Liver (tissue), 9 donors: ENCODE data around the gene MLLT10. TPM values are rescaled to one million over a fixed set of nuclear protein-coding genes. Genes with fewer than 3 reads are reported as not detected.

Source experiments
- DNase-seq: peaks from one replicate; pipeline ENCODE4 v3.0.0-alpha.2; 2017; ENCODE audit warnings: low spot score
- H3K27ac ChIP-seq, 2 donors: one replicate each; pipeline ENCODE4 v1.7.0; 2013; ENCODE audit warnings: inconsistent platforms in 2 of 2, low read length in 2 of 2, control low read depth in 1 of 2, low read depth in 1 of 2, mild to moderate bottlenecking in 1 of 2
- H3K27me3 ChIP-seq, 4 donors: one replicate each; pipeline versions ENCODE4 v1.6.1 to v1.7.0; 2013; ENCODE audit warnings: low read length in 3 of 4, inconsistent platforms in 1 of 4, mild to moderate bottlenecking in 1 of 4, moderate library complexity in 1 of 4; ENCODE audit not compliant: control insufficient read depth in 4 of 4, insufficient read depth in 4 of 4
- H3K36me3 ChIP-seq, 4 donors: one replicate each; pipeline versions ENCODE4 v1.6.1 to v1.7.0; 2013; ENCODE audit warnings: low read length in 3 of 4, mild to moderate bottlenecking in 3 of 4, low read depth in 1 of 4, moderate library complexity in 1 of 4; ENCODE audit not compliant: control insufficient read depth in 4 of 4, insufficient read depth in 3 of 4
- H3K4me1 ChIP-seq, 4 donors: one replicate each; pipeline versions ENCODE4 v1.6.1 to v1.7.0; 2013; ENCODE audit warnings: low read length in 3 of 4, mild to moderate bottlenecking in 3 of 4, moderate library complexity in 1 of 4; ENCODE audit not compliant: control insufficient read depth in 4 of 4, insufficient read depth in 4 of 4
- H3K4me3 ChIP-seq, 3 donors: one replicate each; pipeline versions ENCODE4 v1.6.1 to v1.7.0; 2013; ENCODE audit warnings: low read length in 3 of 3, control low read depth in 1 of 3, low read depth in 1 of 3, mild to moderate bottlenecking in 1 of 3
- H3K9ac ChIP-seq, 2 donors: one replicate each; pipeline ENCODE4 v1.7.0; 2013; ENCODE audit warnings: low read length in 2 of 2, mild to moderate bottlenecking in 2 of 2, moderate library complexity in 2 of 2, control low read depth in 1 of 2, low read depth in 1 of 2
- H3K9me3 ChIP-seq, 4 donors: one replicate each; pipeline versions ENCODE4 v1.6.1 to v1.7.0; 2013; ENCODE audit warnings: low read length in 3 of 4; ENCODE audit not compliant: control insufficient read depth in 4 of 4
- GABPA ChIP-seq, 2 donors: IDR thresholded peaks in 1 of 2; conservative IDR thresholded peaks in 1 of 2; 2 replicates each; pipeline ENCODE4 v1.6.1; 2016; ENCODE audit warnings: antibody characterized with exemption in 2 of 2, mild to moderate bottlenecking in 1 of 2, moderate library complexity in 1 of 2
- HNF4G ChIP-seq: IDR thresholded peaks from 2 replicates; pipeline ENCODE4 v1.6.1; 2016; ENCODE audit warnings: antibody characterized with exemption
- NR2F2 ChIP-seq: IDR thresholded peaks from 2 replicates; pipeline ENCODE4 v1.6.1; 2016; ENCODE audit warnings: antibody characterized with exemption
- RAD21 ChIP-seq, 2 donors: IDR thresholded peaks; 2 replicates each; pipeline ENCODE4 v1.6.1; 2016; ENCODE audit warnings: antibody characterized with exemption in 2 of 2, mild to moderate bottlenecking in 2 of 2
- SP1 ChIP-seq: IDR thresholded peaks from 2 replicates; pipeline ENCODE4 v1.6.1; 2018; ENCODE audit warnings: antibody characterized with exemption, mild to moderate bottlenecking
- TAF1 ChIP-seq: conservative IDR thresholded peaks from 2 replicates; pipeline ENCODE4 v1.6.1; 2016; ENCODE audit warnings: antibody characterized with exemption, mild to moderate bottlenecking
- WGBS: extraction: QIAGEN DNeasy Blood & Tissue Kit; methylation state at CpG from one replicate; pipeline ENCODE4 v1.1.7; 2013; 5-methylcytosine and 5-hydroxymethylcytosine counted together
- polyA plus RNA-seq, 2 donors: library from polyadenylated mRNA; stranded (reverse) in 1 of 2; unstranded in 1 of 2; fragments of 200-250 nt in 1 of 2; fragments of >200 nt in 1 of 2; fragmentation: Nextera tagmentation in 1 of 2; extraction: Ambion mirVana in 1 of 2; gene quantifications; one replicate each; pipeline versions ENCODE4 v1.2.1 to v1.2.3, GENCODE V29; 2013 to 2015
- total RNA-seq, 2 donors: library from RNA; depleted of rRNA; stranded (reverse); fragments of >200 nt; gene quantifications; one replicate each; pipeline ENCODE4 v1.2.3, GENCODE V29; 2014
- TF ChIP-seq, protein P1 (sequence below): IDR thresholded peaks from 2 replicates; pipeline ENCODE4 v1.6.1; 2016; ENCODE audit warnings: antibody characterized with exemption
- TF ChIP-seq, protein P2 (sequence below): fragments of 150-350 bp; IDR thresholded peaks from 2 replicates; pipeline ENCODE4 v1.5.1; 2017; ENCODE audit warnings: improper control_type of control experiment, low read depth, low read length; ENCODE audit not compliant: missing input control
- donor health status: healthy.
- donor health status: healthy.
- donor health status: healthy.
- donor health status: healthy.
- donor health status: healthy.

The MLLT10 gene
- total and polyA plus RNA-seq, 4 donors = 11.9 to 47.4 (median 22.6) TPM

DNA sequence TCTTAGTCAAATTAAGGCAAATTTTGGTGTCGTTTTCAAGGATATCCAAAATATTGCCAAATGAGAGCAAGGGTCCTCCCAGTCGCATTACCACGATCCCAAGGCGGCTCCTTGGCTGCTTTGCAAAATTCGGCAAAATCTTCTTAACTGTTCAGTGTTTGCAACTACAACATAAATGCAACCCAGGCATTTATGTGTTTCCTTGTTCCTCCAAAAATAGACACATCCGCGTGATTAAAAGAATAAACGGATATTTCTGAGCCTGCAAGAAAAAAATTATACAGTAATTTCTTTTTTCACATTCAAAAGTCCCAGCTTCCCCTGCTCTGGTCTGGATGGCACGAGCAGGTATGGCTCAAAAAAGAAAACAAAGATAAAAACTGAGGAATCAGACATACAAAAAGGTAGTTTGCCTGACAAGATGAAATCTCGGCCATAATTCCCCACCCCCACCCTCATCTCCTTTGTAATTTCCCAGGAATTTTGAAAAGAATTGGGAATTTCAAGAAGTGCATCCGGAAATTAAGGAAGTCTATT is 14.6 kb upstream of the MLLT10 start (continued):
- TF ChIP-seq, protein P1, sequence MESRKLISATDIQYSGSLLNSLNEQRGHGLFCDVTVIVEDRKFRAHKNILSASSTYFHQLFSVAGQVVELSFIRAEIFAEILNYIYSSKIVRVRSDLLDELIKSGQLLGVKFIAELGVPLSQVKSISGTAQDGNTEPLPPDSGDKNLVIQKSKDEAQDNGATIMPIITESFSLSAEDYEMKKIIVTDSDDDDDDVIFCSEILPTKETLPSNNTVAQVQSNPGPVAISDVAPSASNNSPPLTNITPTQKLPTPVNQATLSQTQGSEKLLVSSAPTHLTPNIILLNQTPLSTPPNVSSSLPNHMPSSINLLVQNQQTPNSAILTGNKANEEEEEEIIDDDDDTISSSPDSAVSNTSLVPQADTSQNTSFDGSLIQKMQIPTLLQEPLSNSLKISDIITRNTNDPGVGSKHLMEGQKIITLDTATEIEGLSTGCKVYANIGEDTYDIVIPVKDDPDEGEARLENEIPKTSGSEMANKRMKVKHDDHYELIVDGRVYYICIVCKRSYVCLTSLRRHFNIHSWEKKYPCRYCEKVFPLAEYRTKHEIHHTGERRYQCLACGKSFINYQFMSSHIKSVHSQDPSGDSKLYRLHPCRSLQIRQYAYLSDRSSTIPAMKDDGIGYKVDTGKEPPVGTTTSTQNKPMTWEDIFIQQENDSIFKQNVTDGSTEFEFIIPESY = no peak

DNA sequence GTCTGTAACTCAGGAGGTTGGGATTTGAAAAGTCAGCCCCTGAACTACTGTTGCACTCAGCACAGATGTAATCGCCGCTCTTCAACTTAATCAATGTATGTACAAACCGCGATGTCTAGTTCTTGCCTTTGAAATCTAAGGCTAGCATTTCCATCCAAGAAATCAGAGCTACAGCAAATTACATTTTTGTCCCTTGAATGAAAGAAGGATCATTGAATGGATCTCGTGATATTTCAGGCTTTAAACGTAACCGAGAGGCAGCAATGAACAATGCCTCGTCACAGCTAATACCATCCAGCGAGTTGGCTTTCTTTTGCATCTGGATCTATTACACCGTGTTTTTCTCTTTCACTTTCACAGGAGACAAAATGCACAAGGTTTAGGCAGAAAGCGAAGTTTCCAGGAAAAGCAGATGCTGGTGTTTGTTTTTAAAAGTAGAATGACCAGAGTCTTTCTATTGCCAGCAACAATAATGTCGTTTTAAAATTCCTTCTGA is 14.0 kb upstream of the MLLT10 start:
- TF ChIP-seq, protein P1 = peak; percentile 77
- TF ChIP-seq SP1 (peak; percentile 19), TAF1 (no peak)
- peak overlapping the region; percentile 73 to 77 for H3K27ac ChIP-seq
- H3K4me1 ChIP-seq = peaks cover 0 to 50% (median 36%) of the 10 kb centered on the region in 4 donors
- H3K9me3 ChIP-seq = no peaks in the 10 kb centered on the region
- H3K36me3 ChIP-seq = no peaks in the 10 kb centered on the region
- no peak for DNase-seq
- H3K9ac ChIP-seq = peak overlapping the region; percentile 52 to 59
- H3K27me3 ChIP-seq = no peaks in the 10 kb centered on the region
- H3K4me3 ChIP-seq = peak overlapping the region; percentile 51 to 84 (median 69)
- 5% methylated on average over 12 of the region's 12 CpGs for WGBS

DNA sequence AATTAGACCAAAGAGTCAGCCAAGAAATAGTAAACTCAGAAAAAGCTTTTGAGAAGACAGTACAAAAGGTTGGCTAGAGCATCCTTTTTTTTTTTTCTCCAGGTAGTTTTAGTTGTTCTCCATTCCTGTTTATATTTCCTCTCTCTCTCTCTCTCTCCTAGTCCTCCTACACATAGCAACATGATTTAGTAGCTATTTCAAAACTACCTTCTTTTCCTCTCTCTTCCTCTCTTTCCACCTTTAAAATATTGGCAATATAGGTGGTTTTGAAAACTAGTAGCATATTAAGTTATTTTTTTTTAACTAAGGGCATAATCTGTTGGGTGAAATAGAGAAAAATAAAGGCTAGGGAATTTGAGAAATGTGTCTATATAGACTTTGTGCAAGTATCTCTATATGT is 13.5 kb upstream of the MLLT10 start:
- Histone ChIP-seq H3K27ac (no peak overlapping the region), H3K4me3 (peak overlapping the region in 1 of 3 donors; percentile 84), H3K9me3 (no peaks in the 10 kb centered on the region), H3K4me1 (peaks cover 0 to 51% (median 35%) of the 10 kb centered on the region in 4 donors), H3K27me3 (no peaks in the 10 kb centered on the region), H3K9ac (no peak overlapping the region), H3K36me3 (no peaks in the 10 kb centered on the region)
- no peak for TF ChIP-seq HNF4G
- DNase-seq = no peak

DNA sequence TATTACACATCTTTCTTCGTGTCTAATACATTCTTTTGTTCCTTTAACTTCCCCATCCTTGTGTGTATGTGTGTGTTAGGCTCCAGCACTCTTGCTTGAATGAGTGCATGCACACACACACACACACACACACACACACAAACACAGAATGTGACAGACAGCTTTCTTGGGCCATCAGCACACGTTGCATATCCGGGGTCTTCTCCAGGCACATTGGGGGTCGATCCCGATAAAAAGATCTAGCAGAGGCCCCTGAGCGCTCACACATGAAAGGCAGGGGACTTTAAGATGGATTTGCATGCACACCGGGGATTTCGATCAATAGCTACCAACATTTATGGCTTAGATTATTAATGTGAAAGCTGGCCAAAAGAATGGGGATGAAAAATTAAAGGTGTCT is 13.1 kb upstream of the MLLT10 start:
- H3K27ac ChIP-seq = no peak overlapping the region
- DNase-seq = no peak
- no peaks in the 10 kb centered on the region for H3K27me3 ChIP-seq
- 78% methylated on average over 8 of the region's 8 CpGs for WGBS
- H3K9me3 ChIP-seq = no peaks in the 10 kb centered on the region
- H3K4me1 ChIP-seq = peaks cover 0 to 48% (median 30%) of the 10 kb centered on the region in 4 donors
- TF ChIP-seq RAD21 (IDR thresholded peaks at IDR 0.05) (no peak), GABPA (IDR thresholded peaks at IDR 0.05 in 1 of 2, conservative IDR thresholded peaks at IDR 0.05 in 1 of 2) (no peak), NR2F2 (no peak), HNF4G (no peak)
- TF ChIP-seq, protein P2, sequence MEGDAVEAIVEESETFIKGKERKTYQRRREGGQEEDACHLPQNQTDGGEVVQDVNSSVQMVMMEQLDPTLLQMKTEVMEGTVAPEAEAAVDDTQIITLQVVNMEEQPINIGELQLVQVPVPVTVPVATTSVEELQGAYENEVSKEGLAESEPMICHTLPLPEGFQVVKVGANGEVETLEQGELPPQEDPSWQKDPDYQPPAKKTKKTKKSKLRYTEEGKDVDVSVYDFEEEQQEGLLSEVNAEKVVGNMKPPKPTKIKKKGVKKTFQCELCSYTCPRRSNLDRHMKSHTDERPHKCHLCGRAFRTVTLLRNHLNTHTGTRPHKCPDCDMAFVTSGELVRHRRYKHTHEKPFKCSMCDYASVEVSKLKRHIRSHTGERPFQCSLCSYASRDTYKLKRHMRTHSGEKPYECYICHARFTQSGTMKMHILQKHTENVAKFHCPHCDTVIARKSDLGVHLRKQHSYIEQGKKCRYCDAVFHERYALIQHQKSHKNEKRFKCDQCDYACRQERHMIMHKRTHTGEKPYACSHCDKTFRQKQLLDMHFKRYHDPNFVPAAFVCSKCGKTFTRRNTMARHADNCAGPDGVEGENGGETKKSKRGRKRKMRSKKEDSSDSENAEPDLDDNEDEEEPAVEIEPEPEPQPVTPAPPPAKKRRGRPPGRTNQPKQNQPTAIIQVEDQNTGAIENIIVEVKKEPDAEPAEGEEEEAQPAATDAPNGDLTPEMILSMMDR = no peak
- TF ChIP-seq, protein P1 = no peak
- H3K9ac ChIP-seq = no peak overlapping the region
- H3K36me3 ChIP-seq = no peaks in the 10 kb centered on the region
- H3K4me3 ChIP-seq = no peak overlapping the region
